ENCODE results near the gene FUT7.
A peak's percentile ranks its signal among the peaks of the same experiment; 100 is the strongest.

The FUT7 gene

DNA sequence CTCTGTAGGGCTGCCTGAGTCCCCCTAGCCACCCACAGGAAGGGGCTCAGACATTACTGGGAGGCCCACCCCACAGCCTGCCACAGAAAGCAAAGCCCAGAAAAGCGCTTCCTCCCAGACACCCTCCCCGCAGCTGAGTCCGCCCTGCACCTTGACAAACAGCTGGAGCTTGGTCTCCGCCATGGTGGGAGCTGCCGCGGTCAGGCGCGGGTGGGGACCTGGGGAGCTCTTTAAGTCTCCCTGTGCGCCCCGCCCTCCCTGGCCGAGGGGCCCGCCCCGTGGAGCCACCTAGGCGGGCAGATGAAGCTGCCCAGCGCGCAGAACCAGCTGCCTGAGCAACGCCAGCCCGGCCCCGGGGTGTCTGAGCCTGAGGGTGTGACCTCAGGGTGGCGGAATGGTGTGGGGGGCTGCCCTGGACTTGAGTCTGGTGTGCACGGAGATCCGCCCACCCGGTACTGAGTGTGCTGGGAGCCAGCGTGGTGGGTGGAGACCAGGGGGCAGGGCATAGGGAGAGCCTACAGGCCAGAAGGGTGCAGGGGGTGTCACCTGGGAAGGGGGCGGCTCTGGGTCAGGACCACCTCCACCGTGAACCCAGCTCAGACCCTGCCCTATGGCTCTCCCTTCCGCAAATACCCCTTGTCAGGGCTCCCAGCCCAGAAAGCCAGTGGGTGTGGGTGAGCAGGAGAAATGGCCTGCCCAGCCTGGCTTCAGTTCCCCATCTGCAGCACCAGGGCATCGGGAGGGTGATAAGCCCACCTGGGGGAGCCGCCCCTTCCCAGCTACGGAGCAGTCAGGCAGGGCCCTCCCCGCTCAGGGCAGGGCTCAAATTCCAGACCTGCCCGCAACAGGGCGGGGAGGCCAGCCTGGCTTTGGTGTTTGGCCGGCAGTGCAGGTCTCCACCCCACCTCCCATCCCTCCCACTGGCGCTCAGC, 35.3 kb downstream of the FUT7 start, which contains the start of gene CLIC3:
Gene CLIC3, minus strand, starts transcription at position 208 of the 932 bp plus-strand sequence. Its CDS starts 25 bp downstream, at position 183.
- TF ChIP-seq, protein P1, sequence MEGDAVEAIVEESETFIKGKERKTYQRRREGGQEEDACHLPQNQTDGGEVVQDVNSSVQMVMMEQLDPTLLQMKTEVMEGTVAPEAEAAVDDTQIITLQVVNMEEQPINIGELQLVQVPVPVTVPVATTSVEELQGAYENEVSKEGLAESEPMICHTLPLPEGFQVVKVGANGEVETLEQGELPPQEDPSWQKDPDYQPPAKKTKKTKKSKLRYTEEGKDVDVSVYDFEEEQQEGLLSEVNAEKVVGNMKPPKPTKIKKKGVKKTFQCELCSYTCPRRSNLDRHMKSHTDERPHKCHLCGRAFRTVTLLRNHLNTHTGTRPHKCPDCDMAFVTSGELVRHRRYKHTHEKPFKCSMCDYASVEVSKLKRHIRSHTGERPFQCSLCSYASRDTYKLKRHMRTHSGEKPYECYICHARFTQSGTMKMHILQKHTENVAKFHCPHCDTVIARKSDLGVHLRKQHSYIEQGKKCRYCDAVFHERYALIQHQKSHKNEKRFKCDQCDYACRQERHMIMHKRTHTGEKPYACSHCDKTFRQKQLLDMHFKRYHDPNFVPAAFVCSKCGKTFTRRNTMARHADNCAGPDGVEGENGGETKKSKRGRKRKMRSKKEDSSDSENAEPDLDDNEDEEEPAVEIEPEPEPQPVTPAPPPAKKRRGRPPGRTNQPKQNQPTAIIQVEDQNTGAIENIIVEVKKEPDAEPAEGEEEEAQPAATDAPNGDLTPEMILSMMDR (IDR thresholded peaks at IDR 0.05; ENCODE audit: borderline replicate concordance, insufficient read depth, low read depth, low read length), result no peak
- no peak within 1 kb of the TSS for H3K4me3 ChIP-seq (ENCODE audit: low read depth, low read length)

DNA sequence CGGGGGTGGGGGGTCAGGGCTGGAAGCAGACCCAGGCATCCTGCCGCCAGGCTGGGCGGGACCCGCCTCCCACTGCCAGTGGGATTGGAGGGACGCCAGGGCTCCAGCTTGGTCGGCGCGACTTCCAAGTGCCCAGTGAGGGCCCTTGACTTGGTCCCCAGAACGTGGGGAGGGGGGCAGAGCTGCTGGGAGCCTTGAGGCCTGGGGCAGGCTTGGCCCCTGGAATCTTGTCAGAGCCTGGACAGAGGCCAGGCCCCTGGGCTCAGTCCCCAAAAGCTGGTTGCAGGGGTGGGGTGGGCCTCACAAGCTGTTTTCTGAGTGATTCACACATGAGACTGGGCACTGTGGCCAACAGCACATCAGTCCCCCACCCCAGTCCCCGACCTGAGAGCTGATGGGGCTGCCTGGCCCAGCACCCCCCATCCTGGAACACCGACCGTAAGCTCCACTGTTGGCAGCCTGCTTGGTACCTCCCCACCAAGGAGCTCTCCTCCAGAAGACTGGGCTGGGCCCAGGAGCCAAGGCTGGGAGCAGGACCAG, 36.0 kb downstream of the FUT7 start:
- TF ChIP-seq, protein P1 (IDR thresholded peaks at IDR 0.05; ENCODE audit: borderline replicate concordance, insufficient read depth, low read depth, low read length), result no peak
- H3K4me3 ChIP-seq (ENCODE audit: low read depth, low read length), result no peak overlapping the region

DNA sequence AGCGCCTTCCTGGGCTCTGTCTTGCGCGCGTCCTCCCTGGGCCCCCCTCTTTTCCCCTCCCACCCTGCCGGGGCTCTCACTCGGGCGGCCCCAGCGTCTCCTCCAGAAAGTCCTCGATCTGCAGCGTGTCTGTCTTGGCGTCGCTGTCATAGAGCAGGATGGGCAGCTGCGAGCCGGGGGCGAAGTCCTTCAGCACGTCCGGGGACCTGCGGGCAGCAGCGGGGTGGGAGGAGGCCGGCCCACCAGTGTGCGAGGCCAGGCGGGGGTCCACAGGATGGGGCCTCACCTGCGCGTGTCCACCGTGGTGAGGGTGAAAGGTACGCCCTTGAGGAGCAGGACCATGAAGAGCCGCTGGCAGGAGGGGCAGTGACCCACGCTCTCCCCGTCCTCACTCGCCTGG, 36.5 kb downstream of the FUT7 start:
- H3K4me3 ChIP-seq (ENCODE audit: low read depth, low read length), result no peak overlapping the region
- TF ChIP-seq, protein P1 (IDR thresholded peaks at IDR 0.05; ENCODE audit: borderline replicate concordance, insufficient read depth, low read depth, low read length), result no peak

DNA sequence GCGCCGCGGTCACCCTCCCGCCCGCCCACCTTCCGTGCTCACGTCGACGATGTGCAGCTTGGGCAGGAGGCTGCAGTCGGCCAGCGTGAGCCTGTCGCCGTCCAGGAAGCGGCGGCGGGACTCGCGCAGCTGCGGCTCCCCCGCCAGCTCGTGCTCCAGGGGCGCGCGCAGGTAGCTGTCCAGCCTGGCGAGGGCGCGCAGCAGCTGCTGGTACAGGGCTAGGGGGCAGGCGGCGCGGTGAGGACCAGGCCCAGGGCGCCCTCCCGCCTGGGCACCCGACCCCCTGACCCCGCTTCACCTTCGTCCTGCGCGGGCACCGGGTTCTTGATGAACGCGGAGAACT, 37.0 kb downstream of the FUT7 start:
- no peak overlapping the region for H3K4me3 ChIP-seq (ENCODE audit: low read depth, low read length)
- TF ChIP-seq, protein P1 (IDR thresholded peaks at IDR 0.05; ENCODE audit: borderline replicate concordance, insufficient read depth, low read depth, low read length), result no peak

DNA sequence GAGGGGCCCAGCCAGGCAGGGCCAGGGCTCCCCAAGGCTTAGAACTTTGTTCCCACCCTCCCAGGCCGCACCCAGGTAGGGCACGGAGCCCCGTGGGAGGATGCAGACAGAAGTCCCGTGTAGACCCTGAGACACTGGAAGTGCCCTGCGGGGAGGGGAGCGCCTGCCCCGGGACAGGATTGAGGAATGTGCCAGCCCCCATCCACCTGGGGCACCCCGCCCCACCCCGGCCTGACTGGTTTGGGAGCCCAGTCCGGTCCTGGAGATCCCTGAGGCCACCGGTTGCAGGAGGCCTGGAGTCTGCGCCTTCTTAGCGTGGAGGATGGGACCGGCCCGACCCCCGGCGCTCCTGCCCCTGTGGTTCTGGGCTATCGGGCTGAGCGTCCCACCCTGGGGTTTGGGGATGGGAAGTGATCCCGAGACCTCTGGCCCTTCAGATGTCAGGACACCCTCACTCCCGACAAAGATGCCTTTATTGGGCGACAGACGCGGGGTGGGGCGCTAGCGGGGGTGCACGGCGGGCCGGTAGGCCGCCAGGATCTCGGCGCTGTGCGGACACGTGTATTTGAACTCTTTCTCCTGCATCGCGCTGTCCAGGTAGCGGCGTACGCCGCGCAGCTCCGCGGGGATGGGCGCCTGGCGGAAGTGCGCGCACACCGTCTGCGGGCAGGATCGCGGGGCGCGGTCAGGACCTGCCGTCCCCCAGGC, 37.6 kb downstream of the FUT7 start:
- TF ChIP-seq, protein P1 (IDR thresholded peaks at IDR 0.05; ENCODE audit: borderline replicate concordance, insufficient read depth, low read depth, low read length), result no peak

DNA sequence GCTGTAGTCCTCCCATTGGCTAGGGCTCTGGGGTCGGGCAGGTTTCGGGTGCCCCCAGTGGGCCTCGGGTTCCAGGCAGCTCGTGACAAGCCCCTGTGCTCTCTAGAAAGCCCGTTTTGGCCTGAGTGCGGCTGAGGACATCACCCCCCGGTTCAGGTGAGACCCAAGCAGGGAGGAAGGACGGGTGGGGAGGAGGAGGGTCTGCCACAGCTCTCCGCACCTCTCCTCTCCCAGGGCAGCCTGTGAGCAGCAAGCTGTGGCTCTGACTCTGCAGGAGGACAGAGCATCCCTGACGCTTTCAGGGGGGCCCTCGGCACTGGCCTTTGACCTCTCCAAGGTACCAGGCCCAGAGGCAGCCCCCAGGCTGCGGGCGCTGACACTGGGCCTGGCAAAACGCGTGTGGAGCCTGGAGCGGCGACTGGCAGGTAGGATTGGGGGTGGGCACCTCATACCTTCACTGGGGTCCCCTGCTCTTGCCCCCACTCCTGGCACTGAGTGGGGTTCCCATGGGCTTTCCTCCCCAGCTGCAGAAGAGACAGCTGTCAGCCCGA, 39.0 kb downstream of the FUT7 start:
- TF ChIP-seq, protein P1 (IDR thresholded peaks at IDR 0.05; ENCODE audit: borderline replicate concordance, insufficient read depth, low read depth, low read length), result no peak
- H3K4me3 ChIP-seq (ENCODE audit: low read depth, low read length), result peak overlapping the region; percentile 69

More for the DNA sequence above, 37.6 kb downstream of the FUT7 start:
- no peak overlapping the region for H3K4me3 ChIP-seq (ENCODE audit: low read depth, low read length)
